ENCODE results near the gene TMEM95.

The TMEM95 gene

DNA sequence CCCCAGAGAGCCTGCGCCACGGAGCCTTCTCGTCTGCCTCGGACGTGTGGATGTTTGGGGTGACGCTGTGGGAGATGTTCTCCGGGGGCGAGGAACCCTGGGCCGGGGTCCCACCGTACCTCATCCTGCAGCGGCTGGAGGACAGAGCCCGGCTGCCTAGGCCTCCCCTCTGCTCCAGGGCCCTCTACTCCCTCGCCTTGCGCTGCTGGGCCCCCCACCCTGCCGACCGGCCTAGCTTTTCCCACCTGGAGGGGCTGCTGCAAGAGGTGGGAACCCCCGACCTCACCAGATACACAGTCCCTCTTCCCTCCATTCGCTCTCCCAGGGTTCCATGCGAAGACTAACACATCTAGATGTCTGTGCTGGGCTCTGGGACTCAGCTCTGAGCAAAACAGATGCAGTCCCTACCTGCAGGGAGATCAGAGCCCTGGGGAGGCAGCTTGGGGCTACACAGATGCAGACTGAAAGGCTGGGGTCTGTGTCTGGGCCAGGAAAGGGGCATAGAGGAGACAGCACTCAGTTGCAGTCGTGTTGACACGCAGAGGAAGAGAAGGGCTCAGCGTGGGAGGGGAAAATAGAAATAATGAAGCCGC lies 29.6 kb downstream of the TMEM95 start:
- Histone ChIP-seq H3K9me3 (ENCODE audit: control insufficient read depth in 1 of 2, low read length in 2 of 2) (no peaks in the 10 kb centered on the region), H3K4me3 (ENCODE audit: low read depth in 1 of 2, low read length in 2 of 2) (peak overlapping the region; percentile 37 to 66), H3K27me3 (ENCODE audit: low read depth, low read length) (no peaks in the 10 kb centered on the region), H3K36me3 (ENCODE audit: control insufficient read depth in 1 of 2, insufficient read depth in 2 of 2, low read length in 2 of 2) (peaks cover 0 to 11% of the 10 kb centered on the region in 2 donors), H3K27ac (ENCODE audit: low read length) (no peak overlapping the region), H3K4me1 (ENCODE audit: control insufficient read depth in 1 of 2, insufficient read depth in 2 of 2, low read length in 2 of 2) (peaks cover 8 to 30% of the 10 kb centered on the region in 2 donors)

DNA sequence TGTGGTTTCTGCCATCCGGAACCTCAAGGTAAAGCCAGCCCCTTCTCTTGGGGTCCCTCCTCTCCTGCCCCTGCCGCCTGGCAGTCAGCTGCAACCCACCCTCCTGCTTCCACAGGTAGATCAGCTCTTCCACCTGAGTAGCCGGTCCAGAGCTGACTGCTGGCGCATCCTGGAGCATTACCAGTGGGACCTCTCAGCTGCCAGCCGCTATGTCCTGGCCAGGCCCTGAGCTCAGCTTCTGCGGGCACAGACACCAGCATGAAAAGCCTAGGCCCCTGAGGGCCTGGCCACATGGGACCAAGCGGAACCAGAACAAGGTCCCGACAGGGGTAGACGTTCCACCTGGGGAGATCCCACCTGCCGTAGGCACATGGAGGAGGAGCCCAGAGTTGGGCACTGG lies 33.9 kb downstream of the TMEM95 start:
- Histone ChIP-seq H3K27me3 (ENCODE audit: low read depth, low read length) (no peaks in the 10 kb centered on the region), H3K9me3 (ENCODE audit: control insufficient read depth in 1 of 2, low read length in 2 of 2) (no peaks in the 10 kb centered on the region), H3K4me1 (ENCODE audit: control insufficient read depth in 1 of 2, insufficient read depth in 2 of 2, low read length in 2 of 2) (peaks cover 0 to 12% of the 10 kb centered on the region in 2 donors), H3K27ac (ENCODE audit: low read length) (no peak overlapping the region), H3K4me3 (ENCODE audit: low read depth in 1 of 2, low read length in 2 of 2) (no peak overlapping the region), H3K36me3 (ENCODE audit: control insufficient read depth in 1 of 2, insufficient read depth in 2 of 2, low read length in 2 of 2) (peaks cover 0 to 22% of the 10 kb centered on the region in 2 donors)

DNA sequence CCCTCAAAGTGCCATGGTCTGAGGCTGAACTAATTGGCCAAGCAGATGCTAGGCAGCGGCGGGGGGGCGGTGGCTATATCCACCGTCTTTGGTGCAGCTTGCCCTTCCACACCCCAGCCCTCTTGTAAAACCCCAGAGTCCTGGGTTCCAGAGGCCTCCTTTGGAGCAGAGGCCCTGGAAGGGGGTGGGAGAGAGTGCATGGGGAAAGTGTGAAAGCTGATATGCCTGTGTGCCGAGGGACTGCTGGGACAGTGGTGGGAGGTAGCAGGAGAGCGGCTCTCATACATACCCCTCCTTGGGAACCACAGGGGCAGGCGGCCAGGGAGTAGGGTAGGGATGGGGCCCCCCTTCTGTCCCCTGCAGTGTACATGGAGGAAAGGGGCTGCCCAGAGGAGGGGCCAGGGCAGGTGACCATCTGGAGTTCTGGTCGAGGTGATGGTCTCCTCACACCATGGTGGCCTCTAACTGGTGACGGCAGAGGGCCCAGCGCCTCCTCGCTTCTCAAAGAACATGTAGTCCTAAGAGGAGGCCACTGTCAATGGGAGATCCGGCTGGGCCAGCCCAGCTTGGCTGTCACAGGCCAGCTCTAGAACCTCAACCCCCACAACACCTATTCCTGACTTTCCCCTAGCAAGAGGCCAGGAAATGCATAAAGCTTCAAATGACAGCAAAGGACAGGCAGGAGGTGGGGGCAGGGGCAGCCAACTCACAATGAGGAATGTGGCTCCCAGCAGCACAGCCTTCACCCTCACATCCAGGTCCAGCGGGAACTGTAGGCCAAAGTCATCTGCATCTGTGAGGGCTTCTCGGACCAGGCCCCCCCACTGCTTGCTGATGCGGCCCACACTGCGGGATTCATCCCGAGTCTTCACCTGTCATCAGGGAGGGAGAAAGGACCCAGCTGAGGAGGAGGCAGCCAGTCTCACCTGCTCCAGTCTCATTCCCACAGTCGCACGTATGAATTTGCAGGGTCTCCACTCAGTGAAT lies 35.3 kb downstream of the TMEM95 start:
- Histone ChIP-seq H3K36me3 (ENCODE audit: control insufficient read depth in 1 of 2, insufficient read depth in 2 of 2, low read length in 2 of 2) (peaks cover 0 to 22% of the 10 kb centered on the region in 2 donors), H3K4me1 (ENCODE audit: control insufficient read depth in 1 of 2, insufficient read depth in 2 of 2, low read length in 2 of 2) (peaks cover 0 to 10% of the 10 kb centered on the region in 2 donors), H3K27ac (ENCODE audit: low read length) (no peak overlapping the region)

DNA sequence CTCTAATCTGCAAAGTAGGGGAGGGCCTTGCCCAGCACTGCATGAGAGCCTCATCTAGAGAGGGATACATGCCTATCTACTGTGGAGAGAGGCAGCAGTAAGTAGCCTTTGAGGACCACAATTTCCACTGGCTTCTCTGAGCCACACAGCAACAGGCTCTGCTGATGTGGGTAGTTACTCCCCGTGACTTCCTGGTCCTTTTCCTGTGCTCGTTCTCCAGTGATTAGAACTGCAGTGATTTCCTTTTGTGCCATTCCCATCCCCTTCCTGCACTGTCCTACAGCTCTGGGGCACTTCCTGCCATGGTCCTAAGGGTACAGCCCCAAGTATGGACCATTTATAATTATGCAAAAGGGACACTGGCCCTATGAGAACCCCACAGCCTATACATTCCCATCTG lies 36.4 kb downstream of the TMEM95 start:
- H3K27ac ChIP-seq (ENCODE audit: low read length): no peak overlapping the region
- no peak overlapping the region for H3K4me3 ChIP-seq (ENCODE audit: low read depth in 1 of 2, low read length in 2 of 2)
- H3K36me3 ChIP-seq (ENCODE audit: control insufficient read depth in 1 of 2, insufficient read depth in 2 of 2, low read length in 2 of 2): peaks cover 0 to 22% of the 10 kb centered on the region in 2 donors
- H3K9me3 ChIP-seq (ENCODE audit: control insufficient read depth in 1 of 2, low read length in 2 of 2): no peaks in the 10 kb centered on the region
- H3K27me3 ChIP-seq (ENCODE audit: low read depth, low read length): no peaks in the 10 kb centered on the region
- H3K4me1 ChIP-seq (ENCODE audit: control insufficient read depth in 1 of 2, insufficient read depth in 2 of 2, low read length in 2 of 2): peaks cover 0 to 11% of the 10 kb centered on the region in 2 donors

More for the DNA sequence above, 35.3 kb downstream of the TMEM95 start:
- Histone ChIP-seq H3K4me3 (ENCODE audit: low read depth in 1 of 2, low read length in 2 of 2) (no peak overlapping the region), H3K27me3 (ENCODE audit: low read depth, low read length) (no peaks in the 10 kb centered on the region), H3K9me3 (ENCODE audit: control insufficient read depth in 1 of 2, low read length in 2 of 2) (no peaks in the 10 kb centered on the region)

DNA sequence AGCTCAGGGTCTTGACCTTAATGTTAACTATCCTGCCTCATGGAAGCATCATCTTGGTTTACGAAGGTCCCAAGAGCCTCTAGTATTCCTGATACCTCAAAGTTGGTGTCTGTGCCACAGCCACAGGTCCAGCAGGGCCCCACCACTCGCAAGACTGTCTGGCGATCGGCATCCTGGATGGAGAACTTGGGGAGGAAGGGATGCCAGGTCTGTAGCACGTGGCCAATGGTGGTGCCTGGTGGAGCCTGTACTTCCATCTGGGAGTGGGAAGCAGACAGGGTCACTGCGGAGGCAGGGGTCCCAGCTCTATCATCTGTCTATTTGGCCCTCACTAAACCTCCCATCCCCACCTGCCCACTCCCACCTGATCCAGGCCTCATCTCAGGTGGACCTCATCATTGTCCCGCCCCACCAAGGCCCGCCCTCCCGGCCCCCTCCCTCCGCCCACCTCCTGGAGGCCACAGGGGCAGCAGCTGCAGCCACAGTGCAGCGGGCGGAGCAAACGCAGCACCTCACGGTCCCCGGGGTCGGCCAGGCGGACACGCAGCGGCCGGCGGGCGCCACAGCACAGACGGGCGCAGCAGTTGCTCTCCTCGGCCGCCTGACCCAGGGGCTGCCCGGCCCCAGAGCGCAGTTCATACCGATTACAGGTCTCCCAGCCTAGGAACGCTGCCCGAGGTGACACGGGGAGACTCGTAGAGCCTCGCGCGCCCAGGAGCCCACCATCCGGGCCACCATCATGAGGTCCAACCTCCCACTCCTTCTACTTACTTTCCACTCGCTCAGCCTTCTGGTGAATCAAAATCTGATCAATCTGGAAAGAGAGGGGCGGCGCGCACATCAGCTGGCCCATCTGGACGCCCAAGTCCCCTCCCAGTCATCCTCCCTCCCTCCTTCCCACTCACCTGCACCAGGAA lies 38.0 kb downstream of the TMEM95 start:
- Histone ChIP-seq H3K4me3 (ENCODE audit: low read depth in 1 of 2, low read length in 2 of 2) (peak overlapping the region; percentile 85 to 87), H3K27ac (ENCODE audit: low read length) (no peak overlapping the region), H3K4me1 (ENCODE audit: control insufficient read depth in 1 of 2, insufficient read depth in 2 of 2, low read length in 2 of 2) (peaks cover 0 to 11% of the 10 kb centered on the region in 2 donors), H3K36me3 (ENCODE audit: control insufficient read depth in 1 of 2, insufficient read depth in 2 of 2, low read length in 2 of 2) (peaks cover 0 to 22% of the 10 kb centered on the region in 2 donors), H3K9me3 (ENCODE audit: control insufficient read depth in 1 of 2, low read length in 2 of 2) (no peaks in the 10 kb centered on the region), H3K27me3 (ENCODE audit: low read depth, low read length) (no peaks in the 10 kb centered on the region)

DNA sequence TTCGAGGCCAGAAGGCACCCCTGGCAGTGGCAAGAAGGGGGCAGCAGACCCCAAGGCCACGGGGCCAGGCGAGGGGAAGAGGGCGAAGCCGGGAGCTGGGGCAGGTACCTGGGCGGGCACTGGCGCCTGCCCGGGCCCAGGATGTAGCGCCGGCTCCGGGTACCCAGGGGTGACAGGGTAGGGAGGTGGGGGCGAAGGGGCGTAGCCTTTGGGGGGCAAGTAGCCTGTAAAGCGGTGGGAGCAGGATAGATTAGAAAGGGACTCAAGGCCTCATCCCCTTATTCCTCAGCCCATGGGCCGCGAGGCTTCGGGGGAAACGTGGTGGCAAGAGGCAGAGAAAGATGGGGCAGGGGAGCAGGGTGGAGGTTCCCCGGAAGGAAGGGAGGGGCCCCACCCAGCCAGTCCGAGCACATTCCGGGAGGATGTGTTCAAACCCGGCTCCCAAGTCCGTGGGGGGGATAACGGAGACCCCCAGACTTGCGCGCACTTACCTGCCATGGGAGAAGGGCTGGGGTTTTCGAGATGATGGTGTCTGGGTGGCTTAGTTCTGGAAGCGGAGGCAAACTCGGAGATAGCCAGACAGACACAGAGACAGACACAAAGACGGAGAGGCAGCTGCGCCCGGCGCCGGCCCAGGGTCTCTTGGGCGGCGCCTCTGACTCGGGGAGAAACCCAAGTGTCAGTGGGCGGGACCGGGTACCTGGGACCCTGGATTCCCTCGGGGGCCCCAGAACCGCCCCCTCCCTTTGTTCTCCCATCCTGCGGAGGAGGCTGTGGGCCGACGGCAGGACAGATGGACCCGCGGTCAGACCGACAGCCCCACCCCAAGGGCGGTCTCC lies 38.9 kb downstream of the TMEM95 start:
- Histone ChIP-seq H3K27ac (ENCODE audit: low read length) (peak overlapping the region; percentile 56), H3K9me3 (ENCODE audit: control insufficient read depth in 1 of 2, low read length in 2 of 2) (no peaks in the 10 kb centered on the region), H3K27me3 (ENCODE audit: low read depth, low read length) (no peaks in the 10 kb centered on the region), H3K4me3 (ENCODE audit: low read depth in 1 of 2, low read length in 2 of 2) (peak overlapping the region; percentile 85 to 87), H3K4me1 (ENCODE audit: control insufficient read depth in 1 of 2, insufficient read depth in 2 of 2, low read length in 2 of 2) (peaks cover 0 to 11% of the 10 kb centered on the region in 2 donors), H3K36me3 (ENCODE audit: control insufficient read depth in 1 of 2, insufficient read depth in 2 of 2, low read length in 2 of 2) (peaks cover 0 to 19% of the 10 kb centered on the region in 2 donors)

DNA sequence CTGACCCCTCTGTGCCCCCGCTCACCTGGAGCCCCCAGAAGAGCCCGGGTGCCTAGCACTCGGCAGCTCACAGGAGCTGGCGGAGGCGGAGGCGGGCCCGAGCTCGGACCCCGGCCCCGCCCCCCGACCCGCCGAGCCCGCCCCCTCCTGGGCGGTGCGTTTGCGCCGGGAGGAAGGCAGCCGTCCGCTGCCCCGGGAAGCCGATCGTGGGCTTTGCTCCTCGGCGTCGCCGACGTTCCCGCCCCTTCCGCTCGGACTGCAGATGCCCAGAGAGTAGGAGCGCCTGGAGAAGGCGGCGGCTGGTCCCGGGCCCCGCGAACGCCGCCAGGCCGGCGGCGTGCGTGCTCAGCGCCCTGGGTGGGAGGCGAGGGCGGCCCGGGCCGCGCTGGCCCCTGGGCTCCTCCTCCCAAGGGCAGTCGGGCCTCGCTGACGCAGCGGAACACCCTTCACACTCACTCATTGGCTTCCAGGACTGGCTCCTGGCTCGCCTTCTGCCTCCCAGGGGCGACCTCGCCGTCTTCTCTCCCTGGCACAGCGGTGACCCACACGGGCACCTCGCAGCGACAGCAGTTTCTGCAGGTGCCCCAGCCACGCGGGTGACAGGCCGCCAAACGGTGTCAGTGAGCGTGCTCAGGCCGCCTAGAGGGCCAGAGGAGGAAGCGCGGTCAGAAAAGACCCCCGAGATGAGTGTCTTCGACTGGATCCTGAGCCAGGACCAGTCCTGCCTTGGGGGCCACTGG lies 39.7 kb downstream of the TMEM95 start, which contains the start of gene PLSCR3:
TSS of gene PLSCR3 (minus strand) at position 74 of the 740 bp plus-strand sequence. CDS start 415 bp downstream, outside the sequence.
- Histone ChIP-seq H3K9me3 (ENCODE audit: control insufficient read depth in 1 of 2, low read length in 2 of 2) (no peaks in the 10 kb centered on the region), H3K36me3 (ENCODE audit: control insufficient read depth in 1 of 2, insufficient read depth in 2 of 2, low read length in 2 of 2) (peaks cover 0 to 11% of the 10 kb centered on the region in 2 donors), H3K4me3 (ENCODE audit: low read depth in 1 of 2, low read length in 2 of 2) (peak within 1 kb of the TSS; percentile 85 to 87), H3K27ac (ENCODE audit: low read length) (peak within 1 kb of the TSS; percentile 83), H3K4me1 (ENCODE audit: control insufficient read depth in 1 of 2, insufficient read depth in 2 of 2, low read length in 2 of 2) (peaks cover 0 to 11% of the 10 kb centered on the region in 2 donors), H3K27me3 (ENCODE audit: low read depth, low read length) (no peaks in the 10 kb centered on the region)

DNA sequence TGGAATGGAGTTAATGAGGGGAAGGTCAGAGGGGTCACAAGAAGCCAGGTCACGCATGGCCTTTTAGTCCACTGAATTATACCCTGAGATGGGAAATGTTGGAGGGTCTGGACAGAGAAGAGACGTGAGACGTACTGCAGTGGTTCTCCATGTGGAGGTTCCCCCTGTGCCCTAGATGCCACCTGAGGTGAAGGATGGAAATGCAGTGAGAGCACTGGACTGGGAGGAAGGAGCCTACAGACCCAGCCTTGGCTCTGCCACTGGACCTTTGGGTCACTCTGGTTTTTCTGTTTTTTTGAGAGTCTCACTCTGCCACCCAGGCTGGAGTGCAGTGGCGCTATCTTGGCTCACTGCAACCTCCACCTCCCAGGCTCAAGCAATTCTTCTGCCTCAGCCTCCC lies 41.2 kb downstream of the TMEM95 start:
- no peak overlapping the region for H3K27ac ChIP-seq (ENCODE audit: low read length)
- H3K27me3 ChIP-seq (ENCODE audit: low read depth, low read length): no peaks in the 10 kb centered on the region
- H3K4me3 ChIP-seq (ENCODE audit: low read depth in 1 of 2, low read length in 2 of 2): no peak overlapping the region
- no peaks in the 10 kb centered on the region for H3K36me3 ChIP-seq (ENCODE audit: control insufficient read depth in 1 of 2, insufficient read depth in 2 of 2, low read length in 2 of 2)
- H3K9me3 ChIP-seq (ENCODE audit: control insufficient read depth in 1 of 2, low read length in 2 of 2): no peaks in the 10 kb centered on the region
- H3K4me1 ChIP-seq (ENCODE audit: control insufficient read depth in 1 of 2, insufficient read depth in 2 of 2, low read length in 2 of 2): peaks cover 0 to 11% of the 10 kb centered on the region in 2 donors

DNA sequence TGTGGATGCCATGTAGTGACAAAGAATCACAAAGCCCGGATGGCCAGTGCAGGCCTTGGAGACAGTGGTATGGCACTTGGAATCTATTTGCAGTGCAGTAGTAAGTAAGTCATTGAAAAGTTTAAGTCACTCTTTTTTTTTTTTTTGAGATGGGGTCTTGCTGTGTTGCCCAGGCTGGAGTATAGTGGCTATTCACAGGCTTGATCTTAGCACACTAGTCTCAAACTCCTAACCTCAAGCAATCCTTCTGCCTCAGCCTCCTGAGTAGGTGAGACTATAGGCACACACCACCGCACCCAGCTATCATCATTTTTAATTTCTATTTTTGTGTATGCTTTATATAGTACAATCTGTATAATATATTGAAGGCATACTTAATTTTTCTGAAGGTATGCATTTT lies 43.7 kb downstream of the TMEM95 start:
- H3K27ac ChIP-seq (ENCODE audit: low read length): no peak overlapping the region
- H3K4me1 ChIP-seq (ENCODE audit: control insufficient read depth in 1 of 2, insufficient read depth in 2 of 2, low read length in 2 of 2): peaks cover 7 to 15% of the 10 kb centered on the region in 2 donors
- no peaks in the 10 kb centered on the region for H3K36me3 ChIP-seq (ENCODE audit: control insufficient read depth in 1 of 2, insufficient read depth in 2 of 2, low read length in 2 of 2)
- H3K27me3 ChIP-seq (ENCODE audit: low read depth, low read length): no peaks in the 10 kb centered on the region
- no peak overlapping the region for H3K4me3 ChIP-seq (ENCODE audit: low read depth in 1 of 2, low read length in 2 of 2)
- no peaks in the 10 kb centered on the region for H3K9me3 ChIP-seq (ENCODE audit: control insufficient read depth in 1 of 2, low read length in 2 of 2)
